Liver (tissue), 9 donors: ENCODE measurements around the gene SH3PXD2B. TPM values are rescaled to one million over a fixed set of nuclear protein-coding genes. Genes with fewer than 3 reads are reported as not detected.

Experiments used
- DNase-seq: peaks from one replicate; pipeline ENCODE4 v3.0.0-alpha.2; 2017; ENCODE audit warnings: low spot score
- H3K27ac ChIP-seq, 2 donors: one replicate each; pipeline ENCODE4 v1.7.0; 2013; ENCODE audit warnings: inconsistent platforms in 2 of 2, low read length in 2 of 2, control low read depth in 1 of 2, low read depth in 1 of 2, mild to moderate bottlenecking in 1 of 2
- H3K27me3 ChIP-seq, 4 donors: one replicate each; pipeline versions ENCODE4 v1.6.1 to v1.7.0; 2013; ENCODE audit warnings: low read length in 3 of 4, inconsistent platforms in 1 of 4, mild to moderate bottlenecking in 1 of 4, moderate library complexity in 1 of 4; ENCODE audit not compliant: control insufficient read depth in 4 of 4, insufficient read depth in 4 of 4
- H3K36me3 ChIP-seq, 4 donors: one replicate each; pipeline versions ENCODE4 v1.6.1 to v1.7.0; 2013; ENCODE audit warnings: low read length in 3 of 4, mild to moderate bottlenecking in 3 of 4, low read depth in 1 of 4, moderate library complexity in 1 of 4; ENCODE audit not compliant: control insufficient read depth in 4 of 4, insufficient read depth in 3 of 4
- H3K4me1 ChIP-seq, 4 donors: one replicate each; pipeline versions ENCODE4 v1.6.1 to v1.7.0; 2013; ENCODE audit warnings: low read length in 3 of 4, mild to moderate bottlenecking in 3 of 4, moderate library complexity in 1 of 4; ENCODE audit not compliant: control insufficient read depth in 4 of 4, insufficient read depth in 4 of 4
- H3K4me3 ChIP-seq, 3 donors: one replicate each; pipeline versions ENCODE4 v1.6.1 to v1.7.0; 2013; ENCODE audit warnings: low read length in 3 of 3, control low read depth in 1 of 3, low read depth in 1 of 3, mild to moderate bottlenecking in 1 of 3
- H3K9ac ChIP-seq, 2 donors: one replicate each; pipeline ENCODE4 v1.7.0; 2013; ENCODE audit warnings: low read length in 2 of 2, mild to moderate bottlenecking in 2 of 2, moderate library complexity in 2 of 2, control low read depth in 1 of 2, low read depth in 1 of 2
- H3K9me3 ChIP-seq, 4 donors: one replicate each; pipeline versions ENCODE4 v1.6.1 to v1.7.0; 2013; ENCODE audit warnings: low read length in 3 of 4; ENCODE audit not compliant: control insufficient read depth in 4 of 4
- ATF3 ChIP-seq: IDR thresholded peaks from 2 replicates; pipeline ENCODE4 v1.6.1; 2016; ENCODE audit warnings: antibody characterized with exemption
- CTCF ChIP-seq: fragments of 150-350 bp; IDR thresholded peaks from 2 replicates; pipeline ENCODE4 v1.5.1; 2017; ENCODE audit warnings: improper control_type of control experiment, low read depth, low read length; ENCODE audit not compliant: missing input control
- FOXA1 ChIP-seq: IDR thresholded peaks from 2 replicates; pipeline ENCODE4 v1.6.1; 2016; ENCODE audit warnings: antibody characterized with exemption
- GABPA ChIP-seq, 2 donors: IDR thresholded peaks in 1 of 2; conservative IDR thresholded peaks in 1 of 2; 2 replicates each; pipeline ENCODE4 v1.6.1; 2016; ENCODE audit warnings: antibody characterized with exemption in 2 of 2, mild to moderate bottlenecking in 1 of 2, moderate library complexity in 1 of 2
- HNF4A ChIP-seq, 2 donors: conservative IDR thresholded peaks; 2 replicates each; pipeline ENCODE4 v1.6.1; 2016; ENCODE audit warnings: antibody characterized with exemption in 2 of 2, mild to moderate bottlenecking in 2 of 2
- HNF4G ChIP-seq: IDR thresholded peaks from 2 replicates; pipeline ENCODE4 v1.6.1; 2016; ENCODE audit warnings: antibody characterized with exemption
- JUND ChIP-seq, 2 donors: IDR thresholded peaks; 2 replicates each; pipeline ENCODE4 v1.6.1; 2016; ENCODE audit warnings: antibody characterized with exemption in 2 of 2
- MAX ChIP-seq: IDR thresholded peaks from 2 replicates; pipeline ENCODE4 v1.6.1; 2016; ENCODE audit warnings: antibody characterized with exemption
- NR2F2 ChIP-seq: IDR thresholded peaks from 2 replicates; pipeline ENCODE4 v1.6.1; 2016; ENCODE audit warnings: antibody characterized with exemption
- REST ChIP-seq: IDR thresholded peaks from 2 replicates; pipeline ENCODE4 v1.6.1; 2016; ENCODE audit warnings: antibody characterized with exemption, mild to moderate bottlenecking
- RXRA ChIP-seq, 2 donors: IDR thresholded peaks; 2 replicates each; pipeline ENCODE4 v1.6.1; 2017 to 2018; ENCODE audit warnings: antibody characterized with exemption in 2 of 2, mild to moderate bottlenecking in 1 of 2
- SP1 ChIP-seq: IDR thresholded peaks from 2 replicates; pipeline ENCODE4 v1.6.1; 2018; ENCODE audit warnings: antibody characterized with exemption, mild to moderate bottlenecking
- TAF1 ChIP-seq: conservative IDR thresholded peaks from 2 replicates; pipeline ENCODE4 v1.6.1; 2016; ENCODE audit warnings: antibody characterized with exemption, mild to moderate bottlenecking
- YY1 ChIP-seq: IDR thresholded peaks from 2 replicates; pipeline ENCODE4 v1.6.1; 2016; ENCODE audit warnings: antibody characterized with exemption, mild to moderate bottlenecking
- ZBTB33 ChIP-seq: IDR thresholded peaks from 2 replicates; pipeline ENCODE4 v1.6.1; 2016; ENCODE audit warnings: antibody characterized with exemption
- WGBS: extraction: QIAGEN DNeasy Blood & Tissue Kit; methylation state at CpG from one replicate; pipeline ENCODE4 v1.1.7; 2013; 5-methylcytosine and 5-hydroxymethylcytosine counted together
- polyA plus RNA-seq, 2 donors: library from polyadenylated mRNA; stranded (reverse) in 1 of 2; unstranded in 1 of 2; fragments of 200-250 nt in 1 of 2; fragments of >200 nt in 1 of 2; fragmentation: Nextera tagmentation in 1 of 2; extraction: Ambion mirVana in 1 of 2; gene quantifications; one replicate each; pipeline versions ENCODE4 v1.2.1 to v1.2.3, GENCODE V29; 2013 to 2015
- total RNA-seq, 2 donors: library from RNA; depleted of rRNA; stranded (reverse); fragments of >200 nt; gene quantifications; one replicate each; pipeline ENCODE4 v1.2.3, GENCODE V29; 2014
- donor health status: healthy.
- donor health status: healthy.
- donor health status: healthy.
- donor health status: healthy.
- donor health status: healthy.

The SH3PXD2B gene
- total and polyA plus RNA-seq, 4 donors: 1.1 to 3.3 (median 2.2) TPM

- TF ChIP-seq YY1 (no peak), CTCF (no peak), ATF3 (no peak), HNF4A (conservative IDR thresholded peaks at IDR 0.05) (no peak), RXRA (IDR thresholded peaks at IDR 0.05) (no peak), GABPA (IDR thresholded peaks at IDR 0.05 in 1 of 2, conservative IDR thresholded peaks at IDR 0.05 in 1 of 2) (no peak), ZBTB33 (no peak)
- WGBS: 74% methylated on average over 9 of the region's 9 CpGs
- Histone ChIP-seq H3K4me1 (no peaks in the 10 kb centered on the region), H3K36me3 (no peaks in the 10 kb centered on the region), H3K9me3 (peaks cover 0 to 2% (median 0%) of the 10 kb centered on the region in 4 donors), H3K27me3 (no peaks in the 10 kb centered on the region), H3K27ac (no peak overlapping the region), H3K9ac (no peak overlapping the region), H3K4me3 (no peak overlapping the region)
- DNase-seq: no peak
Measured at GRCh38 chr5:172487671-172488070, 33.3 kb upstream of the SH3PXD2B start.

GRCh38 chr5:172486912-172487311, 32.6 kb upstream of the SH3PXD2B start:
- Histone ChIP-seq H3K9me3 (peaks cover 0 to 2% (median 0%) of the 10 kb centered on the region in 4 donors), H3K4me1 (no peaks in the 10 kb centered on the region), H3K9ac (no peak overlapping the region), H3K27ac (no peak overlapping the region), H3K4me3 (no peak overlapping the region), H3K27me3 (no peaks in the 10 kb centered on the region), H3K36me3 (no peaks in the 10 kb centered on the region)
- DNase-seq: no peak
- WGBS: 88% methylated on average over 5 of the region's 5 CpGs
- TF ChIP-seq ZBTB33: no peak

- H3K4me1 ChIP-seq: no peaks in the 10 kb centered on the region
Measured at GRCh38 chr5:172486451-172486850, 32.1 kb upstream of the SH3PXD2B start.

More at GRCh38 chr5:172486451-172486850, 32.1 kb upstream of the SH3PXD2B start:
- H3K27ac ChIP-seq: no peak overlapping the region
- no peak overlapping the region for H3K4me3 ChIP-seq
- TF ChIP-seq ATF3 (no peak), SP1 (no peak), RXRA (IDR thresholded peaks at IDR 0.05) (no peak), MAX (no peak), HNF4G (no peak), JUND (IDR thresholded peaks at IDR 0.05) (no peak), FOXA1 (no peak), GABPA (IDR thresholded peaks at IDR 0.05 in 1 of 2, conservative IDR thresholded peaks at IDR 0.05 in 1 of 2) (no peak), NR2F2 (no peak), TAF1 (no peak), ZBTB33 (no peak), YY1 (no peak), REST (no peak)
- H3K27me3 ChIP-seq: no peaks in the 10 kb centered on the region
- no peak overlapping the region for H3K9ac ChIP-seq
- H3K9me3 ChIP-seq: peaks cover 0 to 2% (median 0%) of the 10 kb centered on the region in 4 donors
- no peaks in the 10 kb centered on the region for H3K36me3 ChIP-seq
- DNase-seq: no peak
- WGBS: 94% methylated on average over 12 of the region's 12 CpGs
